A549 (cell line): ENCODE data around the gene FAM83G.

ENCODE experiments used
- CTCF ChIP-seq: fragments of >200 bp; sonication (Bioruptor Twin); formaldehyde crosslinking; IDR thresholded peaks from 3 replicates; pipeline ENCODE4 v1.5.1; 2016
- EP300 ChIP-seq, 2 experiments: fragments of >200 bp; sonication (Bioruptor Twin); formaldehyde crosslinking; IDR thresholded peaks; 2 replicates in 1 of 2; 3 replicates in 1 of 2; pipeline ENCODE4 v1.6.1; 2016 to 2017
- MAX ChIP-seq: IDR thresholded peaks from 2 replicates; pipeline ENCODE4 v1.6.1; 2012
- MAZ ChIP-seq: fragments of 150-350 bp; IDR thresholded peaks from 2 replicates; pipeline ENCODE4 v1.6.1; 2014; ENCODE audit warnings: antibody characterized with exemption, low read depth, low read length, borderline replicate concordance
- NFE2L2 ChIP-seq: fragments of 150-350 bp; conservative IDR thresholded peaks from 2 replicates; pipeline ENCODE4 v1.6.1; 2014; ENCODE audit warnings: low read length
- POLR2A ChIP-seq: IDR thresholded peaks from 2 replicates; pipeline ENCODE4 v1.6.1; 2012; ENCODE audit warnings: mild to moderate bottlenecking, low read length
- POLR2AphosphoS2 ChIP-seq: conservative IDR thresholded peaks from 2 replicates; pipeline ENCODE4 v1.6.1; 2012; ENCODE audit warnings: low read length, improper control_type of control experiment, inconsistent platforms
- REST ChIP-seq: fragments of 200-600 bp; sonication (generic); IDR thresholded peaks from 2 replicates; pipeline ENCODE4 v1.6.1; 2016; ENCODE audit warnings: antibody characterized with exemption, mild to moderate bottlenecking, moderate library complexity
- RFX5 ChIP-seq: fragments of 450-650 bp; IDR thresholded peaks from 2 replicates; pipeline ENCODE4 v1.7.1; 2014; ENCODE audit warnings: antibody characterized with exemption, mild to moderate bottlenecking, moderate library complexity

- TF ChIP-seq MAX (no peak), EP300 (IDR thresholded peaks at IDR 0.05) (no peak), RFX5 (no peak), REST (no peak), CTCF (no peak), MAZ (no peak), NFE2L2 (no peak), POLR2A (no peak), POLR2AphosphoS2 (no peak)
Observed at GRCh38 chr17:18950346-18950745, 54.2 kb downstream of the FAM83G start.
